ENCODE measurements around the gene COL9A2.
A peak's percentile ranks its signal among the peaks of the same experiment; 100 is the strongest.

The COL9A2 gene

GRCh38 chr1:40265298-40265697 lies 51.8 kb downstream of the COL9A2 start:
- TF ChIP-seq CTCF (conservative IDR thresholded peaks at IDR 0.05; ENCODE audit: low read depth, low read length) = no peak
- no peak overlapping the region for H3K4me3 ChIP-seq (ENCODE audit: low read depth, low read length)
- no peak for DNase-seq (ENCODE audit: low read depth)

GRCh38 chr1:40264354-40264781 lies 52.7 kb downstream of the COL9A2 start:
- TF ChIP-seq CTCF (conservative IDR thresholded peaks at IDR 0.05; ENCODE audit: low read depth, low read length) = no peak
- H3K4me3 ChIP-seq (ENCODE audit: low read depth, low read length) = no peak overlapping the region
- DNase-seq (ENCODE audit: low read depth) = no peak

GRCh38 chr1:40258445-40258769 lies 58.7 kb downstream of the COL9A2 start:
- peak overlapping the region; percentile 92 for H3K4me3 ChIP-seq (ENCODE audit: low read depth, low read length)
- peak; percentile 30 for DNase-seq (ENCODE audit: low read depth)
- no peak for TF ChIP-seq CTCF (conservative IDR thresholded peaks at IDR 0.05; ENCODE audit: low read depth, low read length)

- H3K4me3 ChIP-seq (ENCODE audit: low read depth, low read length) = peak within 1 kb of the TSS; percentile 92
- peak; percentile 99 for DNase-seq (ENCODE audit: low read depth)
- TF ChIP-seq CTCF (conservative IDR thresholded peaks at IDR 0.05; ENCODE audit: low read depth, low read length) = no peak
Measured at GRCh38 chr1:40257688-40258444, 59.2 kb downstream of the COL9A2 start, which contains the start of gene ZMPSTE24. Gene ZMPSTE24, plus strand, starts transcription at chr1:40258236. Its CDS starts 36 bp downstream, at chr1:40258272.

GRCh38 chr1:40257313-40257687 lies 59.8 kb downstream of the COL9A2 start:
- H3K4me3 ChIP-seq (ENCODE audit: low read depth, low read length) = peak overlapping the region; percentile 92
- no peak for TF ChIP-seq CTCF (conservative IDR thresholded peaks at IDR 0.05; ENCODE audit: low read depth, low read length)
- DNase-seq (ENCODE audit: low read depth) = no peak

- no peak for TF ChIP-seq CTCF (conservative IDR thresholded peaks at IDR 0.05; ENCODE audit: low read depth, low read length)
- H3K4me3 ChIP-seq (ENCODE audit: low read depth, low read length) = peak overlapping the region; percentile 92
- DNase-seq (ENCODE audit: low read depth) = peak; percentile 10
Measured at GRCh38 chr1:40256401-40257084, 60.5 kb downstream of the COL9A2 start.
